Activated CD8-positive, alpha-beta T cell treated with anti-CD3 and anti-CD28 coated beads for 36 hours (primary cell): ENCODE data around the gene USP35. TPM values are rescaled to one million over a fixed set of nuclear protein-coding genes. Genes with fewer than 3 reads are reported as not detected.

ENCODE experiments used
- ATAC-seq: fragments of 200-7000 bp; cut with Tn5 transposase; one replicate; pipeline ENCODE4 v1.10.0; 2021; ENCODE audit warnings: mild to moderate bottlenecking, moderate library complexity
- CTCF ChIA-PET: fragments of 350-600 bp; sonication (Branson Sonifier 250); formaldehyde crosslinking; loops from one replicate; lab custom pipeline; 2021; ENCODE audit warnings: antibody characterized with exemption; lab: Charles Lee
- POLR2A ChIA-PET: fragments of 350-600 bp; sonication (Branson Sonifier 250); formaldehyde crosslinking; loops from one replicate; lab custom pipeline; 2021; ENCODE audit warnings: antibody characterized with exemption; lab: Charles Lee
- DNase-seq: peaks from one replicate; pipeline ENCODE4 v3.0.0-alpha.2; 2020
- H3K27ac Mint-ChIP-seq: one replicate; pipeline ENCODE4 v1.8.0; 2021; ENCODE audit warnings: mild to moderate bottlenecking, mixed read lengths
- H3K27me3 Mint-ChIP-seq: one replicate; pipeline ENCODE4 v1.8.0; 2021; ENCODE audit warnings: mixed read lengths
- H3K36me3 Mint-ChIP-seq: one replicate; pipeline ENCODE4 v1.8.0; 2021; ENCODE audit warnings: low read depth, mixed read lengths
- H3K4me1 Mint-ChIP-seq: one replicate; pipeline ENCODE4 v1.8.0; 2021; ENCODE audit warnings: low read depth, mixed read lengths
- H3K4me3 Mint-ChIP-seq: one replicate; pipeline ENCODE4 v1.8.0; 2021; ENCODE audit warnings: mild to moderate bottlenecking, moderate library complexity, mixed read lengths
- H3K9me3 Mint-ChIP-seq: one replicate; pipeline ENCODE4 v1.8.0; 2021; ENCODE audit warnings: mixed read lengths
- intact Hi-C: fragments of 100-400 bp; cut with micrococcal nuclease; formaldehyde crosslinking; loops from one replicate; pipeline ENCODE4 v1.10.0; 2022
- total RNA-seq, 2 experiments: library from RNA; stranded (reverse); gene quantifications; one replicate each; pipeline ENCODE4 v1.2.3, GENCODE V29; 2021
- TF ChIP-seq, protein P1 (sequence below): fragments of 200-600 bp; IDR thresholded peaks from one replicate; pipeline ENCODE4 v1.8.0; 2022; ENCODE audit warnings: antibody characterized with exemption, mild to moderate bottlenecking

The USP35 gene
- total RNA-seq, 2 experiments from 2014 or later, result 6.8 to 7.7 TPM

- Mint-ChIP-seq H3K27ac (peak overlapping the region; percentile 99), H3K4me3 (peak overlapping the region; percentile 95), H3K36me3 (peaks cover 10% of the 10 kb centered on the region), H3K9me3 (no peaks in the 10 kb centered on the region), H3K27me3 (no peaks in the 10 kb centered on the region), H3K4me1 (peaks cover 43% of the 10 kb centered on the region)
- CTCF ChIA-PET, result interaction anchor here (0.9 to 1.0 kb wide), 2 partner anchors 48 to 141 kb away, joined by 3 to 4 read pairs; partner anchors contain the start of gene ALG8
- TF ChIP-seq, protein P1, sequence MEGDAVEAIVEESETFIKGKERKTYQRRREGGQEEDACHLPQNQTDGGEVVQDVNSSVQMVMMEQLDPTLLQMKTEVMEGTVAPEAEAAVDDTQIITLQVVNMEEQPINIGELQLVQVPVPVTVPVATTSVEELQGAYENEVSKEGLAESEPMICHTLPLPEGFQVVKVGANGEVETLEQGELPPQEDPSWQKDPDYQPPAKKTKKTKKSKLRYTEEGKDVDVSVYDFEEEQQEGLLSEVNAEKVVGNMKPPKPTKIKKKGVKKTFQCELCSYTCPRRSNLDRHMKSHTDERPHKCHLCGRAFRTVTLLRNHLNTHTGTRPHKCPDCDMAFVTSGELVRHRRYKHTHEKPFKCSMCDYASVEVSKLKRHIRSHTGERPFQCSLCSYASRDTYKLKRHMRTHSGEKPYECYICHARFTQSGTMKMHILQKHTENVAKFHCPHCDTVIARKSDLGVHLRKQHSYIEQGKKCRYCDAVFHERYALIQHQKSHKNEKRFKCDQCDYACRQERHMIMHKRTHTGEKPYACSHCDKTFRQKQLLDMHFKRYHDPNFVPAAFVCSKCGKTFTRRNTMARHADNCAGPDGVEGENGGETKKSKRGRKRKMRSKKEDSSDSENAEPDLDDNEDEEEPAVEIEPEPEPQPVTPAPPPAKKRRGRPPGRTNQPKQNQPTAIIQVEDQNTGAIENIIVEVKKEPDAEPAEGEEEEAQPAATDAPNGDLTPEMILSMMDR, result no peak
- ATAC-seq (peak; percentile 77), DNase-seq (peak; percentile 95)
- intact Hi-C loops, result loop anchor here (5.0 kb wide), 1 partner anchor 50 kb away; the partner anchor contains the start of gene ALG8
- POLR2A ChIA-PET, result interaction anchor here (1.0 to 4.1 kb wide), 8 partner anchors 10 to 230 kb away, joined by 3 to 34 read pairs (median 4); partner anchors contain the start of genes GAB2 and NDUFC2
These were observed 1.1 kb upstream of the USP35 start for GRCh38 chr11:78187366-78188285.

GRCh38 chr11:78189174-78189724 is 530 bp downstream of the USP35 start:
- Mint-ChIP-seq H3K27me3 (no peaks in the 10 kb centered on the region), H3K27ac (peak overlapping the region; percentile 69), H3K9me3 (no peaks in the 10 kb centered on the region), H3K4me3 (peak overlapping the region; percentile 95), H3K36me3 (peaks cover 7% of the 10 kb centered on the region), H3K4me1 (peaks cover 51% of the 10 kb centered on the region)
- intact Hi-C loops, result loop anchor here (5.0 kb wide), 1 partner anchor 52 kb away; the partner anchor contains the start of gene ALG8
- DNase-seq, result peak; percentile 18
- ATAC-seq, result no peak
- TF ChIP-seq, protein P1, result no peak
- ChIA-PET POLR2A (interaction anchor here (0.6 to 4.1 kb wide), 7 partner anchors 13 to 1233 kb away, joined by 3 to 34 read pairs (median 3); partner anchors contain the start of gene GAB2), CTCF (interaction anchor here (0.9 to 1.6 kb wide), 5 partner anchors 39 to 376 kb away, joined by 3 to 4 read pairs (median 4); partner anchors contain the start of gene ALG8)

DNA sequence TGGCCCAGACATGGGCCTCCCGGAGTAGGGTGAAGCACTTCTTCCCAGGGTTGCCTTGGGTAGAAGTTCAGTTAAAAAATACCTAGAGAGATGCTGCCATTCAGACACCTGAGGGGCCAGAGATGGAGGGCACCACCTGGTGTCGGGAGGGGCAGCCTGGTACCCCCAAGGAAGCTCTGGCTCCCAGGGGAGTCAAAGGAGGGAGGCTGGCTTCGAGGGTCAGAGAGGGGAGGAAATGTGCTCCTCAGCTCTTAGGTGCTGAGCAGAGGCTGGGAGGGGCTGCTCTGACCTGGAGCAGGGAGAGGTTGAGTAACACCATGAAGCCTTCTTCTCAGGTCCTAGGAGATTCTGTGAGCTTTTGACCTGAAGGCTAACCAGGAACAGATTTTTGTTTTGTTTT is 1.1 kb downstream of the USP35 start:
- Mint-ChIP-seq H3K9me3 (no peaks in the 10 kb centered on the region), H3K4me1 (peaks cover 56% of the 10 kb centered on the region), H3K36me3 (peaks cover 7% of the 10 kb centered on the region), H3K4me3 (peak overlapping the region; percentile 95), H3K27me3 (no peaks in the 10 kb centered on the region), H3K27ac (peak overlapping the region; percentile 69)
- ATAC-seq (no peak), DNase-seq (no peak)
- intact Hi-C loops, result loop anchor here (5.0 kb wide), 1 partner anchor 53 kb away; the partner anchor contains the start of gene ALG8
- ChIA-PET CTCF (interaction anchor here (0.9 to 1.6 kb wide), 5 partner anchors 38 to 375 kb away, joined by 3 to 4 read pairs (median 4); partner anchors contain the start of gene ALG8), POLR2A (interaction anchor here (0.6 to 4.1 kb wide), 5 partner anchors 12 to 1232 kb away, joined by 3 to 34 read pairs (median 4); partner anchors contain the start of genes ALG8 and GAB2)
- TF ChIP-seq, protein P1, result no peak

- POLR2A ChIA-PET, result interaction anchor here (0.8 to 4.1 kb wide), 3 partner anchors 11 to 228 kb away, joined by 4 to 34 read pairs (median 4); partner anchors contain the start of genes ALG8 and GAB2
These were observed 1.7 kb downstream of the USP35 start for GRCh38 chr11:78190374-78190773.

More at GRCh38 chr11:78190374-78190773, 1.7 kb downstream of the USP35 start:
- CTCF ChIA-PET, result interaction anchor here (1.3 to 1.6 kb wide), 2 partner anchors 145 to 375 kb away, joined by 4 read pairs; no protein-coding TSS in a partner anchor
- intact Hi-C loops, result no loop called here
- H3K27ac Mint-ChIP-seq, result no peak overlapping the region
- peaks cover 55% of the 10 kb centered on the region for H3K4me1 Mint-ChIP-seq
- H3K9me3 Mint-ChIP-seq, result no peaks in the 10 kb centered on the region
- no peak for DNase-seq
- TF ChIP-seq, protein P1, result no peak
- H3K27me3 Mint-ChIP-seq, result no peaks in the 10 kb centered on the region
- H3K4me3 Mint-ChIP-seq, result peak overlapping the region; percentile 95
- H3K36me3 Mint-ChIP-seq, result peaks cover 7% of the 10 kb centered on the region
- no peak for ATAC-seq
